Thyroid gland (tissue), 4 donors: Measurements from ENCODE around the gene CCL7. TPM values are rescaled to one million over a fixed set of nuclear protein-coding genes. Genes with fewer than 3 reads are reported as not detected.

ENCODE experiments used
- DNase-seq, 2 donors: peaks; one replicate each; pipeline ENCODE4 v3.0.0-alpha.2; 2019
- H3K27ac ChIP-seq, 3 donors: fragments of 200-600 bp; sonication (generic); 1 replicate in 2 of 3; 2 replicates in 1 of 3; pipeline ENCODE4 v1.5.1; 2016 to 2019; ENCODE audit warnings: mild to moderate bottlenecking in 1 of 3, moderate library complexity in 1 of 3
- H3K27me3 ChIP-seq: fragments of 200-600 bp; sonication (generic); one replicate; pipeline ENCODE4 v1.5.1; 2019
- H3K36me3 ChIP-seq, 2 donors: fragments of 200-600 bp; sonication (generic); one replicate each; pipeline ENCODE4 v1.5.1; 2016 to 2019
- H3K4me1 ChIP-seq, 2 donors: fragments of 200-600 bp; sonication (generic); one replicate each; pipeline ENCODE4 v1.5.1; 2017 to 2019
- H3K4me3 ChIP-seq, 3 donors: fragments of 200-600 bp; sonication (generic); replicated peaks in 1 of 3; 1 replicate in 2 of 3; 2 replicates in 1 of 3; pipeline ENCODE4 v1.5.1; 2016; ENCODE audit warnings: mild to moderate bottlenecking in 1 of 3
- H3K9me3 ChIP-seq: fragments of 200-600 bp; sonication (generic); one replicate; pipeline ENCODE4 v1.5.1; 2017
- POLR2A ChIP-seq, 2 donors: fragments of 450-650 bp; IDR thresholded peaks; one replicate each; pipeline ENCODE4 v1.6.1; 2017; ENCODE audit warnings: antibody characterized with exemption in 2 of 2, mild to moderate bottlenecking in 2 of 2, moderate library complexity in 1 of 2
- WGBS, 2 donors: methylation state at CpG; one replicate each; pipeline ENCODE4 v1.1.5; 2017; 5-methylcytosine and 5-hydroxymethylcytosine counted together
- intact Hi-C: fragments of 100-400 bp; cut with DNase I; formaldehyde crosslinking; loops from one replicate; pipeline ENCODE4 v1.15.1; 2023
- total RNA-seq, 4 donors: library from RNA; depleted of rRNA; stranded (reverse); fragments of >200 nt; gene quantifications; one replicate each; pipeline ENCODE4 v1.2.3, GENCODE V29; 2016
- TF ChIP-seq, protein P1 (sequence below), 6 experiments: fragments of 200-600 bp in 3 of 6; fragments of 450-650 bp in 3 of 6; sonication (generic) in 3 of 6; IDR thresholded peaks; one replicate each; pipeline ENCODE4 v1.5.1; 2016 to 2019; ENCODE audit warnings: antibody characterized with exemption in 6 of 6, mild to moderate bottlenecking in 2 of 6, inconsistent platforms in 1 of 6, moderate library complexity in 1 of 6

CCL7 gene
- total RNA-seq, 4 donors from 2014 or later: not detected

DNA sequence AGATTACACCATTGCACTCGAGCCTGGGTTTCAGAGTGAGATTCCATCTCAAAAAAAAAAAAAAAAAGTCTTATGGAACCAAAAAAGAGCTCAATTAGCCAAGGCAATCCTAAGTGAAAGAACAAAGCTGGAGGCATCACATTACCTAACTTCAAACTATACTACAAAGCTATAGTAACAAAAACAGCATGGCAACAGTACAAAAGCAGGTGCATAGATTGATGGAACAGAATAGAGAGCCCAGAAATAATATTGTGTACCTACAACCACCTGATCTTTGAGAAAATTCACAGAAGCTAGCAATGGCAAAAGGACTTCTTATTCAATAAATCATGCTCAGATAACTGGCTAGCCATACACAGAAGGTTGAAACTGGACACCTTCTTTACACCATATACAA lies 39.7 kb upstream of the CCL7 start:
- WGBS, 2 donors: 88% methylated on average over 1 of the region's 1 CpG
- peaks cover 18 to 39% of the 10 kb centered on the region in 2 donors for H3K4me1 ChIP-seq
- intact Hi-C loops: no loop called here
- H3K27me3 ChIP-seq: no peaks in the 10 kb centered on the region
- H3K4me3 ChIP-seq: no peak overlapping the region
- no peak for TF ChIP-seq POLR2A (IDR thresholded peaks at IDR 0.05)
- TF ChIP-seq, protein P1, sequence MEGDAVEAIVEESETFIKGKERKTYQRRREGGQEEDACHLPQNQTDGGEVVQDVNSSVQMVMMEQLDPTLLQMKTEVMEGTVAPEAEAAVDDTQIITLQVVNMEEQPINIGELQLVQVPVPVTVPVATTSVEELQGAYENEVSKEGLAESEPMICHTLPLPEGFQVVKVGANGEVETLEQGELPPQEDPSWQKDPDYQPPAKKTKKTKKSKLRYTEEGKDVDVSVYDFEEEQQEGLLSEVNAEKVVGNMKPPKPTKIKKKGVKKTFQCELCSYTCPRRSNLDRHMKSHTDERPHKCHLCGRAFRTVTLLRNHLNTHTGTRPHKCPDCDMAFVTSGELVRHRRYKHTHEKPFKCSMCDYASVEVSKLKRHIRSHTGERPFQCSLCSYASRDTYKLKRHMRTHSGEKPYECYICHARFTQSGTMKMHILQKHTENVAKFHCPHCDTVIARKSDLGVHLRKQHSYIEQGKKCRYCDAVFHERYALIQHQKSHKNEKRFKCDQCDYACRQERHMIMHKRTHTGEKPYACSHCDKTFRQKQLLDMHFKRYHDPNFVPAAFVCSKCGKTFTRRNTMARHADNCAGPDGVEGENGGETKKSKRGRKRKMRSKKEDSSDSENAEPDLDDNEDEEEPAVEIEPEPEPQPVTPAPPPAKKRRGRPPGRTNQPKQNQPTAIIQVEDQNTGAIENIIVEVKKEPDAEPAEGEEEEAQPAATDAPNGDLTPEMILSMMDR (IDR thresholded peaks at IDR 0.05): no peak
- H3K9me3 ChIP-seq: no peaks in the 10 kb centered on the region
- no peak for DNase-seq
- H3K36me3 ChIP-seq: no peaks in the 10 kb centered on the region
- no peak overlapping the region for H3K27ac ChIP-seq

DNA sequence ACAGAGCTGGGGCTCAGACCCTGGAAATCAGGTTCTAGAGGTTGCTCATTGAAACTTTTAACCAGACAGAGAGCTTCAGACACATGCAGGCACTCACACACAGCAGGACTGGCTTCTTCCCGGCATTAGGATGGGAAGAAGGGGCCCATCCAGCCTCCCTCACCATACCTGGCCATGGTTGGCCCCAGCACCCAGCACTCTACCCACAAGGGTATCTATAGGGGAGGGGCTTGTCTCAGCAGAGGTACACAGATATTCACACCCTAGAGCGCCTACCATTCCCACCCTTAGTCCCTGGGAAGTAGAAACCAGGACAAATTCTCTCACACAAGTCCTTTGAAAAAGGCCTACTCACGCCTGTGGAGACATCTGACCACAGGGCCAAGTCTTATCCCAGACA lies 35.4 kb upstream of the CCL7 start:
- 70 to 85% methylated on average over 3 of the region's 3 CpGs for whole genome bisulfite sequencing, 2 donors
- Histone ChIP-seq H3K9me3 (no peaks in the 10 kb centered on the region), H3K4me1 (peaks cover 10 to 29% of the 10 kb centered on the region in 2 donors), H3K36me3 (no peaks in the 10 kb centered on the region), H3K27me3 (no peaks in the 10 kb centered on the region), H3K4me3 (no peak overlapping the region), H3K27ac (peak overlapping the region in 1 of 3 donors; percentile 3)
- DNase-seq: no peak
- TF ChIP-seq POLR2A (IDR thresholded peaks at IDR 0.05): no peak
- TF ChIP-seq, protein P1 (IDR thresholded peaks at IDR 0.05): no peak
- intact Hi-C loops: no loop called here

DNA sequence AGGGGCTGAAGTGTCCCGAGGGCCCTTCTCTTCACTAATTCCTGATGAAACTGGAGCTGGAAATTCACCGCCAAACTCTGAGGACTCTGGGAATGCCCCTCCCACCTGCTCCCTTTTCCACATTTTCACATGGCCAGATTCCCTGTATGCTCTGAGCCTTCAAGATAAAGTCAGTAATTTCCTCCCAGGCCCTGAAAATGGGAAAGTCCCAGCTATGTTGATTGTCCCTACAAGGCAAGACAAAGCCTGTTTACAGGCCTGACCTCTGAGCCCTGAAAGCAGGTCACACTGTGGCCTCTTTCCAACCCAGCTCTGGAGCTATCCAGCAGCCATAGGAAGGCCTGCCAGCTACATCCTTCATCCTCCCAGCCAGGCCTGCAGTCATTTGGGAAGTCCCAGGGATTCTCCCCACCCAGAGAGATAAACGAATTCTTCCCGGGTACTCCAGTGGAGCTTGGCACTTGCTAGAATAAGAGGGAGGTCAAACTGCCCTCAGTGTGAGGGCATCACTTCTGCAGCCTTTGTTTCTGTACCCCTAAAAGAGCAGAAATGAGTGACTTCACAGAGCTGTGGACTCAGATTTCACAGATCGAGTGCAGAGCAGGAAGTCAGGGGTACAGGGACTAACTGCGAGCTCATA lies 34.5 kb upstream of the CCL7 start:
- peak overlapping the region in 1 of 3 donors; percentile 3 for H3K27ac ChIP-seq
- no peaks in the 10 kb centered on the region for H3K27me3 ChIP-seq
- no peaks in the 10 kb centered on the region for H3K36me3 ChIP-seq
- H3K9me3 ChIP-seq: no peaks in the 10 kb centered on the region
- DNase-seq: peak; percentile 29 to 39
- peaks cover 10 to 32% of the 10 kb centered on the region in 2 donors for H3K4me1 ChIP-seq
- no peak overlapping the region for H3K4me3 ChIP-seq
- intact Hi-C loops: no loop called here
- 49% methylated on average over 6 of the region's 6 CpGs for WGBS, 2 donors
- TF ChIP-seq POLR2A (IDR thresholded peaks at IDR 0.05): no peak
- TF ChIP-seq, protein P1 (IDR thresholded peaks at IDR 0.05): no peak

DNA sequence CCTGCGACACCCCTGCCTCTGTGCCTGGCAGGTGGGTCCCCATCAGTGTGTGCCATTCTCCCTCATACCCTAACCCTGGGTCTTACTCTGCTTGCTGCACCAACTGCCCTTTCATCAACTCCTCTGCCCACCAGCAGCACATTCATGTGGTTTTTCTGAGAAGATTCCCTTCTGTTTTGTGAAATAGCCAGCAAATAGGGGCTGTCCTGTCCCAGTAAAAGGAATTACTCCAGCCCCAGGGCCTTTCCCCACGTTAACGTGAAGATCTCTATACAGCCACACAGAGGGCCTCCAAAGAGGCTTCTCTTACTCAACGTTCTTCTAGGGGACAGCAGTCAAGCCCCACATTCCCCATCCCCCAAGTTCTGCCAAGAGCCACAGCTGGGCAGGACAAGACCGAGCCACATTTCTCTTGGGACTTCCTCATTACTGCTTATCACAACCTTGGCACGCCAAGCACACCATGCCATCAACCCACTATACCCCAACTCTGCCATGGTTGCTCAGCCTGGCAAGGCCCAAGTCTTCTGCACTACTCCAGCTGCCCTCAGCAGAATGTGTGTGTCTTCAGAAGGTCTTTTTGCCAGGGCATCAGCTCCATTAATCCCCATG lies 33.6 kb upstream of the CCL7 start:
- H3K36me3 ChIP-seq: no peaks in the 10 kb centered on the region
- no peak for DNase-seq
- no peaks in the 10 kb centered on the region for H3K27me3 ChIP-seq
- H3K27ac ChIP-seq: no peak overlapping the region
- H3K4me3 ChIP-seq: no peak overlapping the region
- intact Hi-C loops: no loop called here
- 81 to 91% methylated on average over 6 of the region's 6 CpGs for WGBS, 2 donors
- H3K4me1 ChIP-seq: peaks cover 10 to 38% of the 10 kb centered on the region in 2 donors
- TF ChIP-seq, protein P1 (IDR thresholded peaks at IDR 0.05): no peak
- TF ChIP-seq POLR2A (IDR thresholded peaks at IDR 0.05): no peak
- H3K9me3 ChIP-seq: no peaks in the 10 kb centered on the region

DNA sequence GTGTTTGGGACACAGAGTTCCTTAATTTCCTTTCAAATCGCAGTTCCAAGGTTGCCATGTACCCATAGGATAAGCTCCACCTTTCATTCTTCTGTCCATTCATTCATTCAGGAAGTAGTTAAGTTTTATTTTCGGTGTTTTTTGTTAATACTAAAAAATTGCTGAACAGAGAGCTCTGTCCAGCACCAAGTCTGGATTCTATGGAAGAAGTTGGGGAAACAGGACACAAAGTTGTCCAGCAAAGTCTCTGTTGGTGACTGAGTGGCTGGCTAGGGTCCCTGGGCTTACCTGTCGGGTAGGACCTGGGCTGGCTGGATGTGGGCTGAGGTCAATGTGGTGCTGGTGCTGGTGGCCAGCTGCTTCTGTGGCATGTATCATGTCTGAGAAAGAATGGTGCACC lies 32.6 kb upstream of the CCL7 start:
- no peak overlapping the region for H3K4me3 ChIP-seq
- DNase-seq: no peak
- no peaks in the 10 kb centered on the region for H3K36me3 ChIP-seq
- H3K4me1 ChIP-seq: peaks cover 10 to 43% of the 10 kb centered on the region in 2 donors
- no peaks in the 10 kb centered on the region for H3K9me3 ChIP-seq
- no peak overlapping the region for H3K27ac ChIP-seq
- WGBS, 2 donors: 92 to 93% methylated on average over 3 of the region's 3 CpGs
- intact Hi-C loops: no loop called here
- TF ChIP-seq, protein P1 (IDR thresholded peaks at IDR 0.05): no peak
- no peak for TF ChIP-seq POLR2A (IDR thresholded peaks at IDR 0.05)
- no peaks in the 10 kb centered on the region for H3K27me3 ChIP-seq
